K562 (cell line): ENCODE results near the gene CHSY1.

Experiments
- CC2D1A ChIP-seq: fragments of 450-650 bp; IDR thresholded peaks from 2 replicates; pipeline ENCODE4 v1.6.1; 2017; ENCODE audit warnings: mild to moderate bottlenecking
- CHD2 ChIP-seq: IDR thresholded peaks from 2 replicates; pipeline ENCODE4 v1.6.1; 2011; ENCODE audit warnings: low read depth, low read length
- EHMT2 ChIP-seq: fragments of 450-650 bp; IDR thresholded peaks from 2 replicates; pipeline ENCODE4 v1.6.1; 2018; ENCODE audit warnings: antibody characterized with exemption
- EP300 ChIP-seq: IDR thresholded peaks from 2 replicates; pipeline ENCODE4 v1.6.1; 2012; ENCODE audit warnings: low read length, improper control_type of control experiment
- KAT7 ChIP-seq: sonication (generic); formaldehyde crosslinking; IDR thresholded peaks from 2 replicates; pipeline ENCODE4 v1.8.0; 2022; ENCODE audit warnings: missing genetic modification reagents, mild to moderate bottlenecking, borderline replicate concordance
- MAFK ChIP-seq: IDR thresholded peaks from 2 replicates; pipeline ENCODE4 v1.6.1; 2011; ENCODE audit warnings: low read length, improper control_type of control experiment
- NFE2L1 ChIP-seq: fragments of 450-650 bp; IDR thresholded peaks from 2 replicates; pipeline ENCODE4 v1.6.1; 2016; ENCODE audit warnings: missing genetic modification characterization, low read depth, mild to moderate bottlenecking, missing compliant biosample characterization, moderate library complexity, borderline replicate concordance
- PHF8 ChIP-seq: fragments of 200-600 bp; sonication (generic); IDR thresholded peaks from 2 replicates; pipeline ENCODE4 v1.6.1; 2012; ENCODE audit warnings: mixed run types, mild to moderate bottlenecking, inconsistent platforms, low read length, moderate library complexity, borderline replicate concordance
- POLR2A ChIP-seq: fragments of 450-650 bp; conservative IDR thresholded peaks from 2 replicates; pipeline ENCODE4 v1.6.1; 2016
- SAFB2 ChIP-seq: fragments of 200-400 bp; formaldehyde crosslinking; IDR thresholded peaks from 2 replicates; pipeline ENCODE4 v1.6.1; 2018; ENCODE audit warnings: borderline replicate concordance, low read length, low read depth, moderate library complexity; ENCODE audit not compliant: severe bottlenecking
- ZFP30 ChIP-seq: fragments of 250-450 bp; sonication (Bioruptor Pico); IDR thresholded peaks from 2 replicates; pipeline ENCODE4 v1.8.0; 2022; ENCODE audit warnings: moderate library complexity, mild to moderate bottlenecking, inconsistent platforms, borderline replicate concordance
- ZNF431 ChIP-seq: sonication (generic); formaldehyde crosslinking; IDR thresholded peaks from 2 replicates; pipeline ENCODE4 v1.8.0; 2022; ENCODE audit warnings: mild to moderate bottlenecking, missing genetic modification reagents

DNA sequence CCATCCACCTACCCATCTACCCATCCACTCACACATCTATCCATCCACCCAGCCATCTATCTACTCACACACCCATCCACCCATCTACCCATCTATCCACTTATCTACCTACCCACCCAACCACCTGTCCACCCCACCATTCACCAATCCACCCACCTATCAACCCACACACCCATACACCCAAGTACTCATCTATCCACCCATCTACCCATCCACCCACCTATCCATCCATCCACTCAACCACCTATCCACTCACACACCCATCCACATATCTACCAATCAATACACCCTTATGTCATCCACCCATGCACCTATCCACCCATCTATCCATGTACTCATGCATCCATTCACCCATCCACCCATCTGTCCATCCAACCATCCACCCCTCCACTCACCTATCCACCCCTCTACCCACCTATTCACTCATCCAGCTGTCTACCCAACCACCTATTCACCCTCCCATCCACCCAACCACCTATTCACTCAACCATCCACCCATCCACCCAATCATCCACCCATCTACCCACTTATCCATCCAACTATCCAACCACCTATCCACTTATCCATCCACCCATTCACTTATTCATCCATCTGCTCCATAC is 109.8 kb downstream of the CHSY1 start:
- no peak for TF ChIP-seq NFE2L1 (tag)
- no peak for TF ChIP-seq ZNF431
- no peak for TF ChIP-seq MAFK
- TF ChIP-seq POLR2A: no peak
- TF ChIP-seq CC2D1A: no peak
- TF ChIP-seq EHMT2: no peak
- no peak for TF ChIP-seq SAFB2
- TF ChIP-seq PHF8: no peak
- no peak for TF ChIP-seq ZFP30 (CRISPR knock-in tag)
- no peak for TF ChIP-seq EP300
- no peak for TF ChIP-seq KAT7
- TF ChIP-seq CHD2: no peak
